ENCODE data around the gene CAMTA1.

The CAMTA1 gene

GRCh38 chr1:7749126-7749525, 963.9 kb downstream of the CAMTA1 start:
- H3K27me3 ChIP-seq (ENCODE audit: control insufficient read depth, insufficient read depth, low read length): no peaks in the 10 kb centered on the region
- H3K36me3 ChIP-seq (ENCODE audit: control insufficient read depth, insufficient read depth, low read length): peaks cover 6% of the 10 kb centered on the region
- H3K9ac ChIP-seq (ENCODE audit: low read length): no peak overlapping the region
- H3K27ac ChIP-seq (ENCODE audit: low read depth, low read length): no peak overlapping the region
- H3K4me3 ChIP-seq (ENCODE audit: low read depth, low read length): no peak overlapping the region
- no peaks in the 10 kb centered on the region for H3K9me3 ChIP-seq (ENCODE audit: control insufficient read depth, insufficient read depth, low read depth, low read length)
- peaks cover 8% of the 10 kb centered on the region for H3K4me1 ChIP-seq (ENCODE audit: control insufficient read depth, insufficient read depth, low read length)

GRCh38 chr1:7751174-7751573, 965.9 kb downstream of the CAMTA1 start:
- Histone ChIP-seq H3K36me3 (ENCODE audit: control insufficient read depth, insufficient read depth, low read length) (no peaks in the 10 kb centered on the region), H3K9ac (ENCODE audit: low read length) (no peak overlapping the region), H3K4me1 (ENCODE audit: control insufficient read depth, insufficient read depth, low read length) (peaks cover 15% of the 10 kb centered on the region)

GRCh38 chr1:7752512-7753417, 967.5 kb downstream of the CAMTA1 start:
- no peaks in the 10 kb centered on the region for H3K27me3 ChIP-seq (ENCODE audit: control insufficient read depth, insufficient read depth, low read length)
- H3K4me3 ChIP-seq (ENCODE audit: low read depth, low read length): peak overlapping the region; percentile 42
- no peaks in the 10 kb centered on the region for H3K9me3 ChIP-seq (ENCODE audit: control insufficient read depth, insufficient read depth, low read depth, low read length)
- H3K4me1 ChIP-seq (ENCODE audit: control insufficient read depth, insufficient read depth, low read length): peaks cover 18% of the 10 kb centered on the region
- no peak overlapping the region for H3K9ac ChIP-seq (ENCODE audit: low read length)
- no peaks in the 10 kb centered on the region for H3K36me3 ChIP-seq (ENCODE audit: control insufficient read depth, insufficient read depth, low read length)
- H3K27ac ChIP-seq (ENCODE audit: low read depth, low read length): no peak overlapping the region

More at GRCh38 chr1:7751174-7751573, 965.9 kb downstream of the CAMTA1 start:
- no peak overlapping the region for H3K27ac ChIP-seq (ENCODE audit: low read depth, low read length)
- H3K27me3 ChIP-seq (ENCODE audit: control insufficient read depth, insufficient read depth, low read length): no peaks in the 10 kb centered on the region
- no peak overlapping the region for H3K4me3 ChIP-seq (ENCODE audit: low read depth, low read length)
- no peaks in the 10 kb centered on the region for H3K9me3 ChIP-seq (ENCODE audit: control insufficient read depth, insufficient read depth, low read depth, low read length)

GRCh38 chr1:7753641-7754040, 968.4 kb downstream of the CAMTA1 start:
- Histone ChIP-seq H3K4me1 (ENCODE audit: control insufficient read depth, insufficient read depth, low read length) (peaks cover 18% of the 10 kb centered on the region), H3K9ac (ENCODE audit: low read length) (no peak overlapping the region), H3K9me3 (ENCODE audit: control insufficient read depth, insufficient read depth, low read depth, low read length) (no peaks in the 10 kb centered on the region), H3K27me3 (ENCODE audit: control insufficient read depth, insufficient read depth, low read length) (no peaks in the 10 kb centered on the region), H3K36me3 (ENCODE audit: control insufficient read depth, insufficient read depth, low read length) (no peaks in the 10 kb centered on the region), H3K27ac (ENCODE audit: low read depth, low read length) (no peak overlapping the region), H3K4me3 (ENCODE audit: low read depth, low read length) (no peak overlapping the region)

- Histone ChIP-seq H3K4me3 (ENCODE audit: low read depth, low read length) (no peak overlapping the region), H3K27ac (ENCODE audit: low read depth, low read length) (no peak overlapping the region), H3K36me3 (ENCODE audit: control insufficient read depth, insufficient read depth, low read length) (no peaks in the 10 kb centered on the region)
Measured at GRCh38 chr1:7754234-7754633, 969.0 kb downstream of the CAMTA1 start.

GRCh38 chr1:7755448-7755847, 970.2 kb downstream of the CAMTA1 start:
- Histone ChIP-seq H3K36me3 (ENCODE audit: control insufficient read depth, insufficient read depth, low read length) (no peaks in the 10 kb centered on the region), H3K27ac (ENCODE audit: low read depth, low read length) (no peak overlapping the region), H3K4me3 (ENCODE audit: low read depth, low read length) (no peak overlapping the region), H3K9me3 (ENCODE audit: control insufficient read depth, insufficient read depth, low read depth, low read length) (no peaks in the 10 kb centered on the region), H3K4me1 (ENCODE audit: control insufficient read depth, insufficient read depth, low read length) (peaks cover 18% of the 10 kb centered on the region), H3K9ac (ENCODE audit: low read length) (no peak overlapping the region), H3K27me3 (ENCODE audit: control insufficient read depth, insufficient read depth, low read length) (no peaks in the 10 kb centered on the region)

More at GRCh38 chr1:7754234-7754633, 969.0 kb downstream of the CAMTA1 start:
- H3K9ac ChIP-seq (ENCODE audit: low read length): no peak overlapping the region
- H3K9me3 ChIP-seq (ENCODE audit: control insufficient read depth, insufficient read depth, low read depth, low read length): no peaks in the 10 kb centered on the region
- peaks cover 18% of the 10 kb centered on the region for H3K4me1 ChIP-seq (ENCODE audit: control insufficient read depth, insufficient read depth, low read length)
- no peaks in the 10 kb centered on the region for H3K27me3 ChIP-seq (ENCODE audit: control insufficient read depth, insufficient read depth, low read length)

- Histone ChIP-seq H3K9ac (ENCODE audit: low read length) (no peak overlapping the region), H3K4me3 (ENCODE audit: low read depth, low read length) (no peak overlapping the region), H3K27me3 (ENCODE audit: control insufficient read depth, insufficient read depth, low read length) (no peaks in the 10 kb centered on the region), H3K4me1 (ENCODE audit: control insufficient read depth, insufficient read depth, low read length) (peaks cover 10% of the 10 kb centered on the region), H3K27ac (ENCODE audit: low read depth, low read length) (no peak overlapping the region), H3K9me3 (ENCODE audit: control insufficient read depth, insufficient read depth, low read depth, low read length) (no peaks in the 10 kb centered on the region), H3K36me3 (ENCODE audit: control insufficient read depth, insufficient read depth, low read length) (no peaks in the 10 kb centered on the region)
Measured at GRCh38 chr1:7760245-7760644, 975.0 kb downstream of the CAMTA1 start.

GRCh38 chr1:7761103-7761502, 975.8 kb downstream of the CAMTA1 start:
- peaks cover 4% of the 10 kb centered on the region; the same call in 1 of the 2 replicates for H3K4me1 ChIP-seq (ENCODE audit: control insufficient read depth, insufficient read depth, low read length)
- no peak overlapping the region for H3K27ac ChIP-seq (ENCODE audit: low read depth, low read length)
- no peaks in the 10 kb centered on the region for H3K9me3 ChIP-seq (ENCODE audit: control insufficient read depth, insufficient read depth, low read depth, low read length)
- no peaks in the 10 kb centered on the region for H3K27me3 ChIP-seq (ENCODE audit: control insufficient read depth, insufficient read depth, low read length)
- no peak overlapping the region for H3K9ac ChIP-seq (ENCODE audit: low read length)
- no peaks in the 10 kb centered on the region for H3K36me3 ChIP-seq (ENCODE audit: control insufficient read depth, insufficient read depth, low read length)
- H3K4me3 ChIP-seq (ENCODE audit: low read depth, low read length): no peak overlapping the region

- Histone ChIP-seq H3K27me3 (ENCODE audit: control insufficient read depth, insufficient read depth, low read length) (no peaks in the 10 kb centered on the region), H3K4me1 (ENCODE audit: control insufficient read depth, insufficient read depth, low read length) (peaks cover 6% of the 10 kb centered on the region), H3K9ac (ENCODE audit: low read length) (no peak overlapping the region), H3K36me3 (ENCODE audit: control insufficient read depth, insufficient read depth, low read length) (no peaks in the 10 kb centered on the region), H3K9me3 (ENCODE audit: control insufficient read depth, insufficient read depth, low read depth, low read length) (no peaks in the 10 kb centered on the region), H3K27ac (ENCODE audit: low read depth, low read length) (no peak overlapping the region), H3K4me3 (ENCODE audit: low read depth, low read length) (no peak overlapping the region)
Measured at GRCh38 chr1:7767176-7767575, 981.9 kb downstream of the CAMTA1 start.

- no peaks in the 10 kb centered on the region for H3K9me3 ChIP-seq (ENCODE audit: control insufficient read depth, insufficient read depth, low read depth, low read length)
- peaks cover 7% of the 10 kb centered on the region for H3K4me1 ChIP-seq (ENCODE audit: control insufficient read depth, insufficient read depth, low read length)
- H3K27ac ChIP-seq (ENCODE audit: low read depth, low read length): no peak overlapping the region
- H3K4me3 ChIP-seq (ENCODE audit: low read depth, low read length): no peak overlapping the region
- H3K27me3 ChIP-seq (ENCODE audit: control insufficient read depth, insufficient read depth, low read length): no peaks in the 10 kb centered on the region
- peaks cover 9% of the 10 kb centered on the region for H3K36me3 ChIP-seq (ENCODE audit: control insufficient read depth, insufficient read depth, low read length)
- no peak overlapping the region for H3K9ac ChIP-seq (ENCODE audit: low read length)
Measured at GRCh38 chr1:7768583-7768982, 983.3 kb downstream of the CAMTA1 start.

- Histone ChIP-seq H3K4me1 (ENCODE audit: control insufficient read depth, insufficient read depth, low read length) (peaks cover 7% of the 10 kb centered on the region), H3K4me3 (ENCODE audit: low read depth, low read length) (peak overlapping the region; percentile 83; the same call in 1 of the 2 replicates), H3K9ac (ENCODE audit: low read length) (no peak overlapping the region), H3K27me3 (ENCODE audit: control insufficient read depth, insufficient read depth, low read length) (no peaks in the 10 kb centered on the region), H3K9me3 (ENCODE audit: control insufficient read depth, insufficient read depth, low read depth, low read length) (no peaks in the 10 kb centered on the region), H3K36me3 (ENCODE audit: control insufficient read depth, insufficient read depth, low read length) (peaks cover 21% of the 10 kb centered on the region), H3K27ac (ENCODE audit: low read depth, low read length) (no peak overlapping the region)
Measured at GRCh38 chr1:7769673-7770412, 984.6 kb downstream of the CAMTA1 start.
